Measurements from ENCODE around the gene MCC.

GRCh38 chr5:113507601-113508000 lies 19.3 kb upstream of the MCC start:
- TF ChIP-seq EZH2phosphoT487 (IDR thresholded peaks at IDR 0.05) (no peak), CTCF (IDR thresholded peaks at IDR 0.05) (no peak)
